Uterus (tissue), 4 donors: Measurements from ENCODE around the gene B4GALNT3. TPM values are rescaled to one million over a fixed set of nuclear protein-coding genes. Genes with fewer than 3 reads are reported as not detected.
A peak's percentile ranks its signal among the peaks of the same experiment; 100 is the strongest.

Experiments
- DNase-seq, 2 donors: peaks; one replicate each; pipeline ENCODE4 v3.0.0-alpha.2; 2019 to 2020
- H3K27ac ChIP-seq, 2 donors: fragments of 200-600 bp; sonication (generic); 1 replicate in 1 of 2; 2 replicates in 1 of 2; pipeline ENCODE4 v1.5.1; 2016 to 2018
- H3K27me3 ChIP-seq, 2 donors: fragments of 200-600 bp; sonication (generic); one replicate each; pipeline ENCODE4 v1.5.1; 2018 to 2019; ENCODE audit warnings: control low read depth in 1 of 2
- H3K36me3 ChIP-seq, 2 donors: fragments of 200-600 bp; sonication (generic); one replicate each; pipeline ENCODE4 v1.5.1; 2019; ENCODE audit warnings: control low read depth in 1 of 2
- H3K4me1 ChIP-seq, 2 donors: fragments of 200-600 bp; sonication (generic); one replicate each; pipeline ENCODE4 v1.5.1; 2018 to 2019; ENCODE audit warnings: control low read depth in 1 of 2
- H3K4me3 ChIP-seq, 2 donors: fragments of 200-600 bp; sonication (generic); 1 replicate in 1 of 2; 2 replicates in 1 of 2; pipeline ENCODE4 v1.5.1; 2018 to 2019; ENCODE audit warnings: mild to moderate bottlenecking in 1 of 2
- H3K9me3 ChIP-seq, 2 donors: fragments of 200-600 bp; sonication (generic); one replicate each; pipeline ENCODE4 v1.5.1; 2019; ENCODE audit warnings: control low read depth in 1 of 2
- POLR2A ChIP-seq, 2 donors: fragments of 450-650 bp; IDR thresholded peaks; one replicate each; pipeline ENCODE4 v1.6.1; 2016; ENCODE audit warnings: antibody characterized with exemption in 2 of 2, mild to moderate bottlenecking in 1 of 2, moderate library complexity in 1 of 2
- intact Hi-C: fragments of 100-400 bp; cut with DNase I; formaldehyde crosslinking; loops from one replicate; pipeline ENCODE4 v1.15.1; 2023; ENCODE audit warnings: low total_unique reads
- total RNA-seq, 4 donors: library from RNA; depleted of rRNA in 3 of 4; stranded (reverse); fragments of >200 nt in 3 of 4; gene quantifications; one replicate each; pipeline versions ENCODE4 v1.1.0 to v1.2.4, GENCODE V29; 2014 to 2023
- TF ChIP-seq, protein P1 (sequence below), 4 experiments: fragments of 200-600 bp in 2 of 4; fragments of 450-650 bp in 2 of 4; sonication (generic) in 2 of 4; IDR thresholded peaks; one replicate each; pipeline ENCODE4 v1.5.1; 2016 to 2019; ENCODE audit warnings: antibody characterized with exemption in 4 of 4, mild to moderate bottlenecking in 2 of 4, moderate library complexity in 1 of 4
- donor health status: DM: yes; HTN: yes; CAD: no.

B4GALNT3 gene
- total RNA-seq, 4 donors from 2014 or later = 2.2 to 29.2 (median 3.1) TPM

- Histone ChIP-seq H3K4me3 (no peak overlapping the region), H3K9me3 (no peaks in the 10 kb centered on the region), H3K4me1 (no peaks in the 10 kb centered on the region), H3K36me3 (no peaks in the 10 kb centered on the region), H3K27ac (no peak overlapping the region), H3K27me3 (no peaks in the 10 kb centered on the region)
- TF ChIP-seq POLR2A (IDR thresholded peaks at IDR 0.05) = no peak
- TF ChIP-seq, protein P1, sequence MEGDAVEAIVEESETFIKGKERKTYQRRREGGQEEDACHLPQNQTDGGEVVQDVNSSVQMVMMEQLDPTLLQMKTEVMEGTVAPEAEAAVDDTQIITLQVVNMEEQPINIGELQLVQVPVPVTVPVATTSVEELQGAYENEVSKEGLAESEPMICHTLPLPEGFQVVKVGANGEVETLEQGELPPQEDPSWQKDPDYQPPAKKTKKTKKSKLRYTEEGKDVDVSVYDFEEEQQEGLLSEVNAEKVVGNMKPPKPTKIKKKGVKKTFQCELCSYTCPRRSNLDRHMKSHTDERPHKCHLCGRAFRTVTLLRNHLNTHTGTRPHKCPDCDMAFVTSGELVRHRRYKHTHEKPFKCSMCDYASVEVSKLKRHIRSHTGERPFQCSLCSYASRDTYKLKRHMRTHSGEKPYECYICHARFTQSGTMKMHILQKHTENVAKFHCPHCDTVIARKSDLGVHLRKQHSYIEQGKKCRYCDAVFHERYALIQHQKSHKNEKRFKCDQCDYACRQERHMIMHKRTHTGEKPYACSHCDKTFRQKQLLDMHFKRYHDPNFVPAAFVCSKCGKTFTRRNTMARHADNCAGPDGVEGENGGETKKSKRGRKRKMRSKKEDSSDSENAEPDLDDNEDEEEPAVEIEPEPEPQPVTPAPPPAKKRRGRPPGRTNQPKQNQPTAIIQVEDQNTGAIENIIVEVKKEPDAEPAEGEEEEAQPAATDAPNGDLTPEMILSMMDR (IDR thresholded peaks at IDR 0.05) = peak; percentile 73 to 81 (median 76)
- intact Hi-C loops = loop anchor here (5.0 kb wide), 1 partner anchor 105 kb away; no protein-coding TSS in a partner anchor
- peak; percentile 40 to 47 for DNase-seq
These were observed 17.4 kb upstream of the B4GALNT3 start for GRCh38 chr12:442235-442884.

GRCh38 chr12:447141-447540, 12.6 kb upstream of the B4GALNT3 start:
- Histone ChIP-seq H3K27me3 (no peaks in the 10 kb centered on the region), H3K36me3 (no peaks in the 10 kb centered on the region), H3K9me3 (no peaks in the 10 kb centered on the region), H3K27ac (no peak overlapping the region), H3K4me3 (no peak overlapping the region), H3K4me1 (no peaks in the 10 kb centered on the region)
- intact Hi-C loops = no loop called here
- no peak for TF ChIP-seq POLR2A (IDR thresholded peaks at IDR 0.05)
- TF ChIP-seq, protein P1 (IDR thresholded peaks at IDR 0.05) = no peak
- DNase-seq = no peak

GRCh38 chr12:449203-449602, 10.5 kb upstream of the B4GALNT3 start:
- no peaks in the 10 kb centered on the region for H3K27me3 ChIP-seq
- TF ChIP-seq POLR2A (IDR thresholded peaks at IDR 0.05) = no peak
- TF ChIP-seq, protein P1 (IDR thresholded peaks at IDR 0.05) = no peak

DNA sequence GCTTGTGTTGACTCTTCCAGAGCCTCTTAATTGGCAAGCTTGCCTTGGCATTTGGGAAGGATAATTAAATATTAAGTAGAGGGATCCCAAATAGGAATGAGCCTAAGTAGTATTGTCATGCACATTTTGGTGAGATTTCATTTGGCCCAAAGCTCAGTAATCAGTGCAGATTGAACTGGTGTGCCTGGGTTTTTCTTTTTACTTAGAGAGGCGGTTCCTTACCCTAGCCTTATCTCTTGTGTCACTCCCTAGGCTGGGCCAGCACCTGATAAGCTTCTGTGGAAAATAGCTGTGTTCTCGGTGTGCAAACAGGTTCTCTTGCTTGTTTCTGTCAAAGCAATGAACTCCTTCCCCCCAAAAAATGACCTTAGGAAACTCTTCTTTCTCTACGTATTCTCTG, 9.3 kb upstream of the B4GALNT3 start:
- intact Hi-C loops = no loop called here
- no peak overlapping the region for H3K4me3 ChIP-seq
- H3K27ac ChIP-seq = no peak overlapping the region
- H3K36me3 ChIP-seq = no peaks in the 10 kb centered on the region
- H3K27me3 ChIP-seq = no peaks in the 10 kb centered on the region
- DNase-seq = no peak
- H3K4me1 ChIP-seq = no peaks in the 10 kb centered on the region
- TF ChIP-seq, protein P1 (IDR thresholded peaks at IDR 0.05) = no peak
- TF ChIP-seq POLR2A (IDR thresholded peaks at IDR 0.05) = no peak
- no peaks in the 10 kb centered on the region for H3K9me3 ChIP-seq

More at GRCh38 chr12:449203-449602, 10.5 kb upstream of the B4GALNT3 start:
- Histone ChIP-seq H3K9me3 (no peaks in the 10 kb centered on the region), H3K4me1 (no peaks in the 10 kb centered on the region), H3K4me3 (no peak overlapping the region), H3K27ac (peak overlapping the region in 1 of 2 donors; percentile 45), H3K36me3 (no peaks in the 10 kb centered on the region)
- no peak for DNase-seq
- intact Hi-C loops = no loop called here

- no peaks in the 10 kb centered on the region for H3K27me3 ChIP-seq
- H3K4me1 ChIP-seq = no peaks in the 10 kb centered on the region
- intact Hi-C loops = no loop called here
- H3K9me3 ChIP-seq = no peaks in the 10 kb centered on the region
- TF ChIP-seq POLR2A (IDR thresholded peaks at IDR 0.05) = no peak
- TF ChIP-seq, protein P1 (IDR thresholded peaks at IDR 0.05) = no peak
- no peak overlapping the region for H3K27ac ChIP-seq
- H3K4me3 ChIP-seq = no peak overlapping the region
- DNase-seq = no peak
- no peaks in the 10 kb centered on the region for H3K36me3 ChIP-seq
These were observed 7.0 kb upstream of the B4GALNT3 start for GRCh38 chr12:452667-453210.
